HepG2 (cell line): ENCODE measurements around the gene SULT2A1. TPM values are rescaled to one million over a fixed set of nuclear protein-coding genes. Genes with fewer than 3 reads are reported as not detected.

ENCODE experiments used
- ATF1 ChIP-seq: IDR thresholded peaks from 2 replicates; pipeline ENCODE4 v1.6.1; 2016; ENCODE audit warnings: mild to moderate bottlenecking, control low read depth
- CREB3 ChIP-seq: sonication (generic); formaldehyde crosslinking; IDR thresholded peaks from 2 replicates; pipeline ENCODE4 v1.5.0; 2020; ENCODE audit warnings: missing genetic modification reagents
- FOXP1 ChIP-seq, 2 experiments: fragments of 450-650 bp in 1 of 2; IDR thresholded peaks; 2 replicates each; pipeline ENCODE4 v1.6.1; 2017 to 2018; ENCODE audit warnings: antibody characterized with exemption in 1 of 2
- HMGXB3 ChIP-seq: sonication (generic); formaldehyde crosslinking; IDR thresholded peaks from 2 replicates; pipeline ENCODE4 v1.4.0; 2020; ENCODE audit warnings: missing genetic modification reagents, borderline replicate concordance
- KLF11 ChIP-seq: IDR thresholded peaks from 2 replicates; pipeline ENCODE4 v1.6.1; 2016; ENCODE audit warnings: missing compliant biosample characterization
- LCORL ChIP-seq, 2 experiments: fragments of 450-650 bp in 1 of 2; sonication (generic) in 1 of 2; formaldehyde crosslinking in 1 of 2; IDR thresholded peaks; 2 replicates each; pipeline versions ENCODE4 v1.5.0 to v1.6.1; 2017 to 2020; ENCODE audit warnings: antibody characterized with exemption in 1 of 2, missing genetic modification reagents in 1 of 2
- MAFG ChIP-seq: sonication (generic); formaldehyde crosslinking; IDR thresholded peaks from 2 replicates; pipeline ENCODE4 v1.5.1; 2020; ENCODE audit warnings: mild to moderate bottlenecking, missing genetic modification reagents
- MED13 ChIP-seq: sonication (generic); formaldehyde crosslinking; IDR thresholded peaks from 2 replicates; pipeline ENCODE4 v1.5.0; 2020; ENCODE audit warnings: missing genetic modification reagents
- NAIF1 ChIP-seq: sonication (generic); formaldehyde crosslinking; IDR thresholded peaks from 2 replicates; pipeline ENCODE4 v1.5.0; 2020; ENCODE audit warnings: mild to moderate bottlenecking, missing genetic modification reagents, borderline replicate concordance
- NR2F6 ChIP-seq, 2 experiments: IDR thresholded peaks; 2 replicates each; pipeline ENCODE4 v1.6.1; 2016; ENCODE audit warnings: antibody characterized with exemption in 1 of 2, mild to moderate bottlenecking in 1 of 2
- PAWR ChIP-seq: sonication (generic); formaldehyde crosslinking; IDR thresholded peaks from 2 replicates; pipeline ENCODE4 v1.4.0; 2020; ENCODE audit warnings: missing genetic modification reagents, mild to moderate bottlenecking, borderline replicate concordance
- PCBP2 ChIP-seq: fragments of 200-400 bp; formaldehyde crosslinking; optimal IDR thresholded peaks from 2 replicates; pipeline ENCODE3; 2018; ENCODE audit warnings: low read length, low read depth; ENCODE audit not compliant: poor library complexity, severe bottlenecking
- SRSF9 ChIP-seq: fragments of 200-400 bp; formaldehyde crosslinking; IDR thresholded peaks from 2 replicates; pipeline ENCODE4 v1.6.1; 2018; ENCODE audit warnings: borderline replicate concordance, mild to moderate bottlenecking, low read depth, low read length; ENCODE audit not compliant: insufficient read depth, poor library complexity, severe bottlenecking
- SSRP1 ChIP-seq: IDR thresholded peaks from 2 replicates; pipeline ENCODE4 v1.6.1; 2016; ENCODE audit warnings: control low read depth
- THAP7 ChIP-seq: sonication (generic); formaldehyde crosslinking; IDR thresholded peaks from 2 replicates; pipeline ENCODE4 v1.8.1; 2023; ENCODE audit warnings: mild to moderate bottlenecking, missing genetic modification reagents
- ZBTB37 ChIP-seq: sonication (generic); formaldehyde crosslinking; IDR thresholded peaks from 2 replicates; pipeline ENCODE4 v1.4.0; 2020; ENCODE audit warnings: mild to moderate bottlenecking, missing genetic modification reagents
- ZNF230 ChIP-seq: sonication (generic); formaldehyde crosslinking; IDR thresholded peaks from 2 replicates; pipeline ENCODE4 v1.4.0; 2020; ENCODE audit warnings: mild to moderate bottlenecking, missing genetic modification reagents
- ZNF414 ChIP-seq: sonication (generic); formaldehyde crosslinking; IDR thresholded peaks from 2 replicates; pipeline ENCODE4 v1.5.0; 2020; ENCODE audit warnings: missing genetic modification reagents
- ZNF556 ChIP-seq: sonication (generic); formaldehyde crosslinking; IDR thresholded peaks from 2 replicates; pipeline ENCODE4 v1.4.0; 2020; ENCODE audit warnings: mild to moderate bottlenecking, missing genetic modification reagents, borderline replicate concordance
- ZNF766 ChIP-seq: sonication (generic); formaldehyde crosslinking; IDR thresholded peaks from 2 replicates; pipeline ENCODE4 v1.5.0; 2020; ENCODE audit warnings: missing genetic modification reagents, borderline replicate concordance
- polyA plus RNA-seq, 8 experiments: library from polyadenylated mRNA; depleted of rRNA in 3 of 8; stranded (reverse) in 7 of 8; unstranded in 1 of 8; fragments of >200 nt; fragmentation: Illumina TruSeq in 4 of 8; extraction: Trizol in 4 of 8; gene quantifications; 2 replicates each; pipeline versions ENCODE4 v1.2.1 to v1.2.3, GENCODE V29; 2011 to 2016; ENCODE audit warnings: low read depth in 4 of 8, missing spikeins in 1 of 8, mixed read lengths in 1 of 8; ENCODE audit not compliant: insufficient read depth in 1 of 8
- total RNA-seq, 5 experiments: library from RNA; depleted of rRNA; stranded (reverse); fragments of >200 nt; fragmentation: Illumina TruSeq; extraction: Trizol; gene quantifications; 2 replicates each; pipeline ENCODE4 v1.2.3, GENCODE V29; 2016; ENCODE audit warnings: low read depth in 1 of 5

The SULT2A1 gene
- total and polyA plus RNA-seq, 2 of the 13 experiments (the other 11 are each of a cell fraction or from before 2014, with no cell fraction given) = 137 to 193 TPM

GRCh38 chr19:47895165-47895782, 9.2 kb upstream of the SULT2A1 start (continued):
- TF ChIP-seq ZNF230 (CRISPR knock-in tag) (no peak), KLF11 (CRISPR knock-in tag) (no peak), ZNF766 (CRISPR knock-in tag) (no peak), ZNF556 (CRISPR knock-in tag) (no peak), NR2F6 (IDR thresholded peaks at IDR 0.05) (no peak; the same call in 1 of the 2 replicates), NR2F6 (CRISPR knock-in tag; IDR thresholded peaks at IDR 0.05) (no peak), PCBP2 (no peak), MAFG (CRISPR knock-in tag) (peak; percentile 87), SSRP1 (CRISPR knock-in tag) (no peak), ZNF414 (CRISPR knock-in tag) (0 out of 2 replicates have a peak, but pooled peaks have one; percentile 30), SRSF9 (no peak), MED13 (CRISPR knock-in tag) (no peak), PAWR (CRISPR knock-in tag) (no peak), HMGXB3 (no peak), ATF1 (no peak), ZBTB37 (peak; percentile 45; the same call in 1 of the 2 replicates), CREB3 (CRISPR knock-in tag) (no peak), LCORL (IDR thresholded peaks at IDR 0.05) (no peak), LCORL (CRISPR knock-in tag; IDR thresholded peaks at IDR 0.05) (peak; percentile 54; the same call in 1 of the 2 replicates), NAIF1 (CRISPR knock-in tag) (no peak), FOXP1 (IDR thresholded peaks at IDR 0.05) (no peak), FOXP1 (CRISPR knock-in tag; IDR thresholded peaks at IDR 0.05) (0 out of 2 replicates have a peak, but pooled peaks have one; percentile 18), THAP7 (CRISPR knock-in tag) (no peak)
